ENCODE results near the gene SEL1L3.

SEL1L3 gene

DNA sequence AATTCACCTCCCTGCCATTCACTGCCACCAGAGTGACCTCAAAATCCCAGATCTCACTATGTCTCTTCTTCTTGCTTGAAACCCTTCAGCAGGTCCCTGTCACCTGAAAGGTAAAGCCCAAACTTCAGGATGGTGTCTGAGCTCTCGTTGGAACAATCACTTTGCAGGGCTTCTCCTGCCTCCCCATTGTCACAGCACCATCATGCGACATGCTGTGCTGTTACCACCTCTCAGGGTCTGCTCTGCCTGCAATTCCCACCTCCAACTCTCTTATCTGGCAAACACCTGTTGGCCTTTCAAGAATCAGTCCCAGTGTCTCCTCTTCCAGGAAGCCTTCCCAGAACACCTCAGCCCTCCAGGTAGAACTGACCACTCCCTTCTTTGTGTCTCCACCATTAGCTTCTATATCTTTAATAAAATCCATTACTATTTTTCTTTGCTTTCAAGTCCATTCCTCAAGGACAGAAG, 46.2 kb downstream of the SEL1L3 start:
- no peak for DNase-seq (ENCODE audit: low spot score)

DNA sequence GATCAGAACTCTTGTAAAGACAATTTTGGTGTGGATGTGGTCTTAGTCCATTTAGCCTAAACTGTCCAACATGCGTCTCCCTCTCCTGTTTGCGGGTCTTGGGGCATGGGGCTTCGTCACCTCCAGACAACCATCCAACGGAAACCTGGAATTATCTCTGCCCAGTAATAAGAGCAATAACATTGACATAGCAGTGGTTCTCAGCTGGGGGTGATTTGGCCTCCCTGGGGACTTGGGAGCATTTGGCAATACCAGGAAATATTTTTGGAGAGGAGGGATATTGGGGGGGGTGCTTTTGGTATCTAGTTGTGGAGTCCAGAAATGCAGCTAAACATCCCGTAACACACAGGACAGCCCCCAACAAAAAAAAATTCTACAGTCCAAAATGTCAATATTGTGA, 47.2 kb downstream of the SEL1L3 start:
- DNase-seq (ENCODE audit: low spot score) = no peak

DNA sequence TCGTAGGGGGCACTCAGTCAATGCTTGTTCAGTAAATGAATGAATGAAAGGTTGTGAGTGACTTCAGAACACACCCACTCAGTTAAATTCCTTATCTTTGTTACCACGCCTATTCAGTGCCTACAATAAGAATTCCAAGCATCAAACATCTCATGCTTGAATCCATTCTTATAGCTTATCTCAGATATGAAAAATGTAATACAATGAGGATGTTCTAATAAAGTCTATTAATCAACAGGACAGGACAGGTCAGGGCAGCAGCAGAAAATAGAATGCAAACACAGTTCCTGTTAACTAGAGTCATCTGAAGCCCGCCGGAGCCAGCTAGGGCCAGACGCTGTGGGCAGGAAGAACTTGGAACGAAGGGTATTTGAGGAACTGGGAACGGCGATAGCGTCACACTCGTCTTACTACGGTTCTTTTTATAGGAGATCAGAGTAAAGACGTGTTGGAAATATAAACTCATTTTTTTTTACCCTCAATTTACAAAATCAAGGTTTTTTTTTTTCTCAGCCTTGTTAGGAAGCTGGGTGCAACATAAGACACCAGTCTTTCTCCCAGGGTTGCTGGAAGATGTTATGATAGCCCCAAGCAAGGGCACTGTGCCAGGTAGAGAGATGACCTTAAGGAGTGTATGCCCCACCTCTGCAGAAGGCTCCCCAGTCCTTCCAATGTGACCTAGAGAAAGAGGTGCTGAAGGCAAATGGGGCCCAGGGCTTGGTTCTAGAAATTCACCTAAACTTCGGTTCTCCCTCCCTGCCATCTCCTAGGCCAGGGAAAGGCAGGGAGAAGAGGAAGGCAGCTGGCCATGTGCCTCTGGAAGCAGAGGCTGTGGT, 48.3 kb downstream of the SEL1L3 start:
- DNase-seq (ENCODE audit: low spot score) = no peak

DNA sequence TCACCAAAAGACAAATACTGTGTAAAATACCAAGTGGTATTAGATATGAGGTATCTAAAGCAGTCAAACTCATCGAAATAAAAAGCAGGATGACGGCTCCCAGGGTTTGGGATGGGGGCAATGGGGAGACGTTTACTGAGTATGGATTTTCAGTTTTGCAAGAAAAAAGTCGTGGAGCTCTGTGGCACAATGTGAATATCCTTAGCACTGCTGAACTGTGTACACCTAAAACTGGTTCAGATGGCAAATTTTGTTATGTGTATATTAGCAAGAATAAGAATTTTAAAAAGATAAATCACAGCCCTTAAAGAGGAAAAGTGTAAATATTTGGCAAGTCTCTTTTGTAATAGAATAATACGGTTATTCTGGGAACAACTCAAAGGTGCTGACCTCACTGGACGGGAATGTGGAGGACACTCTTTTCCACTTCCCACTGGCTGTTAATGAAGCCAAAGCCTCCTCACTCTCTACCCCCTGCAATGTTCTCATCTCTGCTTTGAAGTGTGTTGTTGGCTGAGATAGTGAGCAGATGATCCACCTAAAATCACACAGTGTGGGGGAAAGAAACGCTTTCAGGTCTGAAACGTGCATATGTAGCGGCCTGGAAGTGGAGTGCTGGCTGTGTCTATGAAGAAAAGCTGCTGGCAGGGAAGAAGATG, 49.2 kb downstream of the SEL1L3 start:
- no peak for DNase-seq (ENCODE audit: low spot score)

DNA sequence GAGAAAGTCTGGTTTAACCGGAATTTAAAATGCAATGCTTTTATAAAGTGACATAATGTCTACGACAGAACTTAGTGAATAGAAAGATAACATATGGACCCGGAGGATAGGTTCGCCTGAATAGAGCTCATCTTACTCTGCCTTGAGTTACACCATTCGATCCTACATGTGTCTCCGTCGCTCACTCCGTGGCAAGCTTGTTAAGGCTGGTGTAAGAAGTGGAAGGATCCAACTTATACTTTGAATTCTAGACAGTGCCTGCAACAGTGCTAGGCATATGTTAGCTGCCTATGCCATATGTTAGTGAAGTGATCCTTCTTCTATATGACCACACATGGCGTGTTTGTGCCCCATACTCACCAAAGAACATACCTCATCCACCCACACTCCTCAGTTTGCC, 50.9 kb downstream of the SEL1L3 start:
- no peak for DNase-seq (ENCODE audit: low spot score)

DNA sequence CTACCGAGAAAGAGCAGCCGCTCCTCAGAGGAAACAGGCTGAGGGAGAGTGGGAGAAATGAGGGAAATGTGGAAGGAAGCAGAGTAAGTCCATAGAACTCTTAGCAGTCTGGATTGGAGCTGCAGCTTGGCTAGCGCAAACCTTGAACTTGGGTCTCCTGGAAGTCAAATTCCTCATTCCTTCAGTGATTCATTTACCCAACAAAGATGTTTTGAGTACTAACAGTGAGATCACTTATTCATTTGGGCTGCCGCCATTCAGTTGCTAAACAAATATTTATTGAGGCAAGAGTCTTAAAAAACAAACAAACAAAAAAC, 51.5 kb downstream of the SEL1L3 start:
- DNase-seq (ENCODE audit: low spot score) = no peak

DNA sequence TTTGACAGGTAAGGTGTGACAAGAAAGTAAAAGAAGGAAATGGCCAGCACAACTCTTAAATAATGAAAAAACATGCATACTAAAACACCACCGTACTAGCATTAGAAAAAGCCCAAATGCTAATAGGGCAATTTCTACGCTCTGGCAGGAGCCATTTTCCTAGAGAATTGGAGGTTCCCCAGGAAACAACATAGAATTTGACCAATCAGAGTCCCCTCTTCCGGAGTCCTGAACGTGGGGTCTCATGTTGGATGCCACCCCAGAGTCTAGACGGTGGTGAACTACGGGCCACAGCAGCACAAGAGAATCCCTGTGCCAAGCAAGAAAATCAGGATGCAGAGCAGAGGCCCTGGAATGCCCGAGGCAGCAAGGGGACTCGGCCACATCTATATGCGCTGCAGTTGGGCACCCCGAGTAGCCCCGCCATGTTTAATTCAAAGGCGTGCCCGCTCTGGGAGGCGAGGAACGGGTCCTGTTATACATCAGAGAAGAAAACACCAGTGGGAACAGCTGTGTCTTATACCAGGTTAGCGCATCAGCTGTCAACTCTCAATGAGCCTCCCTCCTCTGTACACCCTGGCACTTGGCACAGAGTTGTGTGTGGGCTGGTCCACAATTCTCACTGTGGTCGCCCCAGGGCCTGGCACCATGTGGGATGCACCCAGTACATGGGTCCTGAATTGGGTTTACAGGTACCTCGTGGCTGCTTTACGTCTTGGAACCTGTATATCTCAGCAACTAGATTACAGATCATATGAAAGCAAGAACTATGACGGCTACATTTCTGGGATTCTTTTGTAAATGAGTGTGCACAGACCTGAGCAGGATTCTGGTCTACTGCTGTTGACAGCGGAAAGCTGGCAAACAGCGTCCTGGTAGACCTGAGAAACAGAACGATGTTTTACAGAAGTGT, 52.1 kb downstream of the SEL1L3 start:
- DNase-seq (ENCODE audit: low spot score) = no peak

DNA sequence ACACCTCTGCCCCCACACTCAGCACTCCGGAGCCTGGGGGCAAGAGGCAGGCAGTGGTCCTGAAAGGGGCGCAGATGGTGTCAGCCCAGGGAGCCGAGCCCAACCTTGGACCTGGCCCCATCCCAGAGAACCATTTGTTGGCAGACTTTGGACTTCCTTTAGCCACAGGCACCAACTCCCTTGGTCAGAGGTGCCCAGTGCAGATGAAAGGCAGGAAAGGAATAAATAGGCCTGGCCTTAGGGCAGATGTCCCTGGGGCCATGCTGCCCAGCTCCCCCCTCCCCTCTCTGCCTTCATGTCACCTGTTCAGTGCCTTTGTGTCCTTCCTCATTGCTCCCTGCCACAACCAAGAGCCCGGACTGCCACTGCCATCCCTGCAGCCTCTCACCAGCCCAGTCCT, 52.8 kb downstream of the SEL1L3 start:
- DNase-seq (ENCODE audit: low spot score) = no peak

DNA sequence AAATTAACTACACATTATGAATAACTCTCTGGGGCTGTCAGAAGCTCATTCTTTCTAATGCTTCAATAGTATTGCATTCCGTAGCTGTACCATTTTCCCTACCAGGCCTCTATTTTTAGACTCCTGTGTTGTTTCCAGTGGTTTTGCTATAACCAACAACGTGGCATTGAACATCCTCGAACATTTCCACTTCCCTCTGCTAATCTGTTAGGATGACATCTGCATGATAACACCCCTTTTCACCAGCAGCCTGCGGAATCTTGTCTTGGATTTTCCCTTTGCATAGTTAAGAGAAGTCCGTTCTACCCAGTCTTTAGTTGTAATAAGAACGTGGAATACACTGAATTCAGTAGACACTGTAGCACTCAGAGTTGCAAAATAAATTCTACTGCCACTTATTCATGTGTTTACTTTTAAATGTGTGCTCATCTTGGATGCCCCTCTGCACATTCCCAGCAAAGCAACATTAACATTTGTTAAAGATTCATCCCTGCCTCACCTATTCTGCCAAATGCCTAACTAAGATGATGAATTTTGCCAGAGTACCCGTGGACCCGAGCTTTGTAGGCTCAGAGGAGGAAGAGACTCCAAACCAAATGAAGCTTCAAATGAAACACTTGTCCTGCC, 55.6 kb downstream of the SEL1L3 start:
- no peak for DNase-seq (ENCODE audit: low spot score)

DNA sequence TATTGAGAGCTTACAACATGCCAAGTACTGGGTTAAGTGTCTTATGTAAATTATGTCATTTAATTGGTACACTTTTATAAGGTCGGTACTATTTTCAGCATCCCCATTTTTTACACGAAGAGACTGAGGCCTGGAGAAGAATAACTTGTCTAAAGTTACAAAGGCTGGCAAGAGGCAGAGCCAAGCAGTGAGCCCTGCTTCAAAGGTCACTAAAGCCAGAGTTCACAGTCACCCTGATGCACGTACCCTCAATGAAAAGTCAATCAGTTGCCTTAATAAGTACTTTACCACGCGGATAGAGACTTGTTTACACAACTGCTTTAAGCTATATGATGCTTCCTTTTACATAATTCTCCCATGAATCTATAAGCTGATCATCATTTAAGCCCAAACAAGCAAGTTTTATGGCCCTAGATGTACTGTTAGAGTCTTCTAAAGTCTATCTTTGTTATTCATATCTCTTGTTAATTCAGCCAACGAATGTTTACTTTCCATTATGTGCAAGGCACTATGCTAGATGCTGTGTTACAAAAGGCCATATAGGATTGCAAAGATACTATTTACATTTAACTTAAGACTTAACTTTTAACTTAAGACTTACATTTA, 57.4 kb downstream of the SEL1L3 start:
- DNase-seq (ENCODE audit: low spot score) = no peak

DNA sequence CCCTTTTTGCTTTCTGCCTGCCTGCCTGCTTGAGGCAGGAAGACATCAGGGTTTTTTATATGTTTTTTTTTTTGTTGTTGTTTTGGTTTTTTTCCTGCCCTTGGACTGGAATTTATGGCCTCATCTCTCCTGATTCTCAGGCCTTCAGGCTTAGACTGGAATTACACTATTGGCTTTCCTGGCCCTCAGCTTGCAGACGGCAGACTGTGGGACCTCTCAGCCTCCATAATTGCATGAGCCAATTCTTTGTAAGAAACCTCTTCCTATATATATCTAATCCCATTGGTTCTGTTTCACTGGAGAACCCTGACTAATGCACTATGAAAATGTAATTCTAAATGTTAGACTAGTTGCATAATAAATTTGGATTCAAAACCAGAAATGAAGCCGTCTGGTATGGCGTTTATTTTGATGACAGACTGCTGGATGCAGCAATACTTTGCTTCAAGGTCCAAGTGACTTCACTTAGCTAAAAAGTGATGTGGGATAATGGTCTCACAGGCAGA, 59.0 kb downstream of the SEL1L3 start:
- no peak for DNase-seq (ENCODE audit: low spot score)

DNA sequence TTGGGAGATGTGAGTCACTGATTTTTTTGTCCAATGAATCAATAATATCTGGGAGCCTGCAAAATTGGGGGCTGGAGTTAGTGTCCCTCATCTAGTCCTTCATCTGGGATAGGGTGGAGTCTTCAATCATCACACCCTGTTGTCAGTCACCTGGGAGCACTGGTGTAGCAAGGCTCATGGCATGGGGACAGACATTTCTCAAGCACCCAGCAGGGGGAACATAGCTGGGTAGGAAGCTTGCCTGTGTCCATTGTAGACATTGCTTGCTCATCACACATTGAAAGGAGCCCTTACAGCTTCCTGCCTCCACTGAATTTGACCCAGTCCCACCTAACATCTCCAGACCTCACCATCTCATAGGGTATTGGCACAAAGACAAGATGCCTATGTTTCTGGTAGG, 61.2 kb downstream of the SEL1L3 start:
- no peak for DNase-seq (ENCODE audit: low spot score)

DNA sequence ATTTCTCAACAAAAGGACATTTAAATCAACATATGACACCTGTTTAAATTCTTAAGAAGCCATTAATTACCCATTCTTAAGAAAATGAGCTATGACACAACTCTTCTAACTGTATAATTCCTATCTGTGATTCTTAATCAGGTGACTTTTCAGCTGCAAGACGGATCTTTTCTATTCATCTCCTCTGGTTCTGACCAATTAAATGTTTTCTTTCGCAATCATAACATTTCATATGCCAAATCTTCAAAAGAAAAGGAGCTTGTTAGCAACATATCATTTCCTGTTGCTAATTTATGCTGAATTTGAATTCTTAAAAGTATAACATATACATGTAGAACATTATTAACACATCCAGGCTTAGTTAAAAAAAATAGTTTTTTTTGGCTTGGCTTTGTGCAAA, 62.5 kb downstream of the SEL1L3 start:
- no peak for DNase-seq (ENCODE audit: low spot score)

DNA sequence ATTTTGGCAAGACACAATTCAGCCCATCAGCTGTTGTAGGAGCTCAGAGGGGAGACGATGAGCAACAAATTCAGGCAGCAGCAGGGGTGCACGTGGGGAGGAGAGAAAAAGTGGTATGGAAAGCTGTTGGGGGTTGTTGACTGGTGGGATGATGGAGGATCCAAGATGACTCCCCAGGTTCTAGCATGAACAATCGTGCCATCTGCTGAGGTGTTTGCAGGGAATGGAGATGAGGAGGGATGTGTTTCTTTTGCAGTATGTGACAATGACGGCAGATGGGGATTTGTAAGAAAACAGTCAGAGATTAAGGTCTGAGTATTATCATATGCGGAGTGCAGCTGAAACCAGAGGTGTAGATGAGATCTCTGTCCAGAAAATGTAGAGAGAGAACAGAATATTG, 63.3 kb downstream of the SEL1L3 start:
- DNase-seq (ENCODE audit: low spot score) = no peak

DNA sequence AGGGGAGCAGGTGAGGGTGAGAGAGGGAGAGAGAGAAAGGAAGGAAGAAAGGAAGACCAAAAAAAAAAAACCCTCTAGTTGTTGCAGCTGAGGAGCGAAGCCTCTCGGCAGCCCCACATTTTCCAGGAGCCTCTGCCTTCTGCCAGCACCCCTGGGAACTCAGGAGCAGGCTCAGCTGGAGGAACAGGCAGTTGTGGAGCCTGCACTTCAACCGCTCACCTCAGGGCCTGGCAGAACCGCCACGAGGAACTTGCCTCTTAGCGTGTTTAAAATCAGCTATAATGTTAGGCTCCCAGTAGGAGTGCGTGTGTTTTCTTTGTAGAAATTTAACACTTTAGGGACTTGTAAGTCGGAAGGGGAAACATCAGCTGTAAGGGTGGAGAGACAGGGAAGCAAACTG, 65.7 kb downstream of the SEL1L3 start:
- no peak for DNase-seq (ENCODE audit: low spot score)

DNA sequence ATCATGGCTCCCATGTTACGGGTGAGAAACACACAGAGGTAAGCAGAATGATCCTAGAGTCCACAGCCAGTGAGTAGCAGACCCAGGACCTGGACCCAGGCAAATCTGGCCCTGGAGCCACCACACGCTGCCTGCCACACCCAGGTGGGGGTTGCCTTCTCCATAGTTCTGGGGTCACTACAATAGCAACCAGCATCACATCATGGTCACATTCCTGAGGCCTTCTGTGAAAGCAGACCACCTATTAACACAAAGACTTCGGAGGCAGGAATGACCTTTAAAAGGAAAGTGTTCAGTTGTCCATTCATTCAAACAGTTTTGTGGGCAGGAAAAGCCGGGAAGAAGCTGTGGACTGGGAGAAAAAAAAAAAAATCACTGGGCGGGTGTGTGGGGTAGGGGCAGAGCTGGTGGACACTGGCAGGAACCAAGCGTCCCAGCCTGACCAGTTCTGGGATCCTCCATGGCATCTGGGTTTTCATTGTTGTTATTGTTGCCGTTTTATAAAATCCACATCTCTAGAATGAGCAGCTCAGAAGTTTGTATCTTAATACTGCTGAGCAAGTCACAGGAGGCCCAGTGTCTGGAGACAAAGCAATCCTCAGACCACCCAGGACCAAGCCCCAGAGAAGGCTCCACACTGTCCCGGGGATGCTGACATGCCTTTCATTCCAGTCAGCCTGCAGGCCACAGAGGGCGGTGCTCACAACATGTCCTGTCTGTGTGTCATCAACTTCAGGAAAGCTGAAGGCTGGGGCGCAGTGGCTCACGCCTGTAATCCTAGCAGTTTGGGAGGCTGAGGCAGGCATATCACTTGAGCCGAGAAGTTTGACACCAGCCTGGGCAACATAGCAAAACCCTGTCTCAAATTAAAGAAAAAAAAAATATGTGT, 67.0 kb downstream of the SEL1L3 start:
- no peak for DNase-seq (ENCODE audit: low spot score)

DNA sequence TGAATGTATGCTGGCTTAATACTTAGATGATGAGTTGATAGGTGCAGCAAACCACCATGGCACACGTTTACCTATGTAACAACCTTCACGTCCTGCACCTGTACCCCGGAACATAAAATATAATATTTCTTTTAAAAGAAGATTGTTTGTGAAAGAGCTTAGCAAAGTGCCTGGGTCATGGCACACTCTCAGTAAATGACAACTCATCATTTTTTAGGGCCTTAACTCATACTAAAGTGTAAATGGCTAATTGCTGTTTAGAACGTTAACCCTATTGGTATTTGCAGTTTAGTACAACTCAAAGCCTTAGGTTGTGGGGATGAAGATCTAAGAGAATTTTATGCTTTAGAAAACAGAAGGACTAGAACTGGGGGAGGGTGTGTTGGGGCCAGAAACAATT, 67.7 kb downstream of the SEL1L3 start:
- DNase-seq (ENCODE audit: low spot score) = no peak

DNA sequence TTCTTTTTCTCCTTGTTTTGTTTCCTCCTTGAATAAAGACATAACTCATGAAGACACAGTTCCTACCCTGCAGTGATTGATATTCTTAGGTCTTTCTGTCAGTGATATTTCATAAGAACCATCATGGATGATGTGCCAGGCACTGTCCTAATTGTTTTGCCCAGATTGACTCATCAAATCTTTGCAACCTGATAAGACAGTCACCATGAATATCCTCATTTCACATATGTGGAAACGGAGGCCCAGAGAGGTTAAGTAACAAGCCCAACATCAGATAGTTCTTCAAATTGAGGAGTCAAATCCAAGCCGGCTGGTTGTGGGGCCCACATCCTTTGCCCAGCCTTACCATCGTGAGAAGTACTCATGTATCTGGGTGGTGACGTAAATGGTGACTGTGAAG, 69.9 kb downstream of the SEL1L3 start:
- no peak for DNase-seq (ENCODE audit: low spot score)

DNA sequence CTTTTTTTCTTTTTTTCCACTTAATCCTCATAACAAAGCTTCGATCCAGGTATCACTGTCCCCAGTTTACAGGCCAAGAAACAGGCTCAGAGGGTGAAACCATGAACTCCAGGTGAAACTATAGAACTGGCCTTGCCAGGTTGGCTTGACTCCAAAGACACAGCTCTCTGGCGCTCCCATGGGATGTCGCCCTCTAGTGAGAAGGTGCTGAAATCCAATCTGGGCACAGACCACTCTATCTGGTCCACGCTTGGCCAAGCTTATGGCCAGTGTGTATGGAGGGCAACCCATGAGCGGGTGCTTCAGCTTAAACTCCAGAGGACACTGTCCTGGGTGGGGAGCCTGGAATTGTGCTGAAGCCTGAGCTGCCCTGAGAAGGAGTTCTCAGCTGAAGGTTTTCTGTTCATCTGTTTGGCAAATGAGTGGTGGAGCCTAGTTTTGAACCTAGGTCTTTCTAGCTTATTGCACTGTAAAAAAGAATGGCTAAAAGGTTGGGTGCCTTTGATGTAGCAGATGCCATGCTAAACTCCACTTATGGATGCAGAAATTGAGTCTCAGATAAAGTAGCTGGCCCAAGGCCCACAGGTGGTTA, 70.5 kb downstream of the SEL1L3 start:
- peak; percentile 30 for DNase-seq (ENCODE audit: low spot score)

DNA sequence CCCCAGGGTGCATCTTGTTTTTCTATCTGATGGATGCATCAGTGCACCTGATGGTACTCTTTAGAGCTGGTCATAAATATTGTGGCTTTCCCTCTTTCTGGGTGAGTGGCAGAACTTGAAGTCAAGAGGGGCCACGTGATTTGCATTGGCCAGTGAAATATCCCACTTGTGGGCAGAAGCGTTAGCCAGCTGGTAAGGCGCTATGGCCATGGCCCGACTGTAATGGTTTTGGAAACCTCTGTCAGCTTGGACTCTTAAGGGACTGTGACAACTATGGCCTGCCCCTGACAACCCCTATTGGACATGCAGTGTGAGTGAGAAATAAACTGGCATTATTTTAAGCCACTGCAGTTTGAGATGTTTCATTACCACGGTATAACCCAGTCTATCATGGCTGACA, 72.8 kb downstream of the SEL1L3 start:
- no peak for DNase-seq (ENCODE audit: low spot score)

All from hematopoietic multipotent progenitor cell treated with erythropoietin and hydrocortisone succinate and interleukin-3 and kit ligand, for 15 days (in vitro differentiated cells).